Fibroblast of lung (primary cell): ENCODE results near the gene CTSD.

ENCODE experiments used
- CTCF ChIP-seq, 2 donors: IDR thresholded peaks in 1 of 2; conservative IDR thresholded peaks in 1 of 2; 1 replicate in 1 of 2; 2 replicates in 1 of 2; pipeline ENCODE4 v1.5.1; 2011 to 2012; ENCODE audit warnings: low read length in 2 of 2, control low read depth in 1 of 2, inconsistent platforms in 1 of 2, low read depth in 1 of 2, mild to moderate bottlenecking in 1 of 2
- EZH2 ChIP-seq: IDR thresholded peaks from 2 replicates; pipeline ENCODE4 v1.5.1; 2012; ENCODE audit warnings: low read length, control low read depth, mild to moderate bottlenecking; ENCODE audit errors: missing control alignments

- TF ChIP-seq EZH2 (no peak), CTCF (conservative IDR thresholded peaks at IDR 0.05 in 1 of 2, IDR thresholded peaks at IDR 0.05 in 1 of 2; ENCODE audit: low read depth in 1 of 2, low read length in 2 of 2) (no peak)
Measured at GRCh38 chr11:1777737-1778136, 14.0 kb upstream of the CTSD start.
